Stimulated activated CD8-positive, alpha-beta memory T cell treated with anti-CD3 and anti-CD28 coated beads, Interleukin-2, amount 100 ng/mL, for 48 hours (primary cell): Measurements from ENCODE around the gene PKIB.
"Not testable (repeated sequence)": the region's sequence is repeated elsewhere in the genome, so short reads cannot be mapped to it uniquely, and the experiment has no call there.

Source experiments
- DNase-seq, 2 donors: peaks; one replicate each; pipeline ENCODE4 v3.0.0-alpha.2; 2020; ENCODE audit warnings: low read depth in 2 of 2

PKIB gene

GRCh38 chr6:122710908-122711635 is 100.9 kb downstream of the PKIB start:
- no peak for DNase-seq

- DNase-seq: no peak
Measured at GRCh38 chr6:122712093-122712447, 101.9 kb downstream of the PKIB start.

GRCh38 chr6:122712448-122713137 is 102.4 kb downstream of the PKIB start:
- no peak for DNase-seq

GRCh38 chr6:122713138-122713537 is 102.9 kb downstream of the PKIB start:
- no peak for DNase-seq

- no peak for DNase-seq
Measured at GRCh38 chr6:122714059-122714458, 103.9 kb downstream of the PKIB start.

- DNase-seq: no peak
Measured at GRCh38 chr6:122715725-122716124, 105.5 kb downstream of the PKIB start.

GRCh38 chr6:122717350-122717749 is 107.1 kb downstream of the PKIB start:
- DNase-seq: no peak

- DNase-seq: no peak
Measured at GRCh38 chr6:122718616-122719015, 108.4 kb downstream of the PKIB start.

- DNase-seq: no peak
Measured at GRCh38 chr6:122719176-122719575, 109.0 kb downstream of the PKIB start.

GRCh38 chr6:122722746-122723145 is 112.5 kb downstream of the PKIB start:
- no peak for DNase-seq

- no peak for DNase-seq
Measured at GRCh38 chr6:122726649-122727048, 116.4 kb downstream of the PKIB start.

- DNase-seq: no peak
Measured at GRCh38 chr6:122727244-122727643, 117.0 kb downstream of the PKIB start.

GRCh38 chr6:122730334-122730733 is 120.1 kb downstream of the PKIB start:
- no peak for DNase-seq

- DNase-seq: no peak
Measured at GRCh38 chr6:122730775-122731386, 120.7 kb downstream of the PKIB start.

GRCh38 chr6:122733259-122733658 is 123.1 kb downstream of the PKIB start:
- DNase-seq: no peak

- no peak for DNase-seq
Measured at GRCh38 chr6:122734529-122735395, 124.6 kb downstream of the PKIB start.

- DNase-seq: no peak
Measured at GRCh38 chr6:122735582-122735981, 125.4 kb downstream of the PKIB start.

- DNase-seq: no peak
Measured at GRCh38 chr6:122736163-122736562, 126.0 kb downstream of the PKIB start.

- no peak for DNase-seq
Measured at GRCh38 chr6:122736616-122737015, 126.4 kb downstream of the PKIB start.

GRCh38 chr6:122740091-122740490 is 129.9 kb downstream of the PKIB start:
- no peak for DNase-seq

- DNase-seq: no peak
Measured at GRCh38 chr6:122740936-122741335, 130.7 kb downstream of the PKIB start.

- not testable (repeated sequence) for DNase-seq
Measured at GRCh38 chr6:122744247-122744646, 134.0 kb downstream of the PKIB start.
